AG04450 (cell line): Measurements from ENCODE around the gene MPDZ. TPM values are rescaled to one million over a fixed set of nuclear protein-coding genes. Genes with fewer than 3 reads are reported as not detected.

Source experiments
- CTCF ChIA-PET: fragments of 300-600, 350-600 bp; formaldehyde crosslinking; extraction: SDS; loops from one replicate; lab custom pipeline; 2022; ENCODE audit warnings: antibody characterized with exemption, inconsistent platforms; lab: Charles Lee
- POLR2A ChIA-PET: fragments of 350-600 bp; formaldehyde crosslinking; extraction: SDS; loops from one replicate; lab custom pipeline; 2021; ENCODE audit warnings: antibody characterized with exemption, inconsistent platforms; lab: Yijun Ruan, JAX
- DNase-seq: peaks from one replicate; pipeline ENCODE4 v3.0.0-alpha.2; 2011; ENCODE audit warnings: low read depth, low spot score
- H3K27ac ChIP-seq: one replicate; pipeline ENCODE4 v1.5.1; 2012; ENCODE audit warnings: low read depth, low read length, control low read depth
- H3K27me3 ChIP-seq: one replicate; pipeline ENCODE4 v1.6.0; 2012; ENCODE audit warnings: low read length; ENCODE audit not compliant: control insufficient read depth, insufficient read depth
- H3K4me3 ChIP-seq: 2 replicates; pipeline ENCODE4 v1.5.1; 2011; ENCODE audit warnings: mild to moderate bottlenecking, low read depth, low read length, control low read depth
- H3K9me3 ChIP-seq: 2 replicates; pipeline ENCODE4 v1.5.1; 2012; ENCODE audit warnings: low read length; ENCODE audit not compliant: control insufficient read depth, insufficient read depth
- CTCF ChIP-seq: IDR thresholded peaks from 2 replicates; pipeline ENCODE4 v1.5.1; 2011; ENCODE audit warnings: low read depth, low read length, control low read depth, inconsistent platforms
- polyA plus RNA-seq: library from polyadenylated mRNA; depleted of rRNA; stranded (reverse); fragments of >200 nt; gene quantifications from 2 replicates; pipeline ENCODE4 v1.2.3, GENCODE V29; 2011

The MPDZ gene
- polyA plus RNA-seq, 1 experiment, result 31.6 TPM

GRCh38 chr9:13274886-13275641 lies 4.4 kb downstream of the MPDZ start:
- DNase-seq, result no peak
- no peaks in the 10 kb centered on the region for H3K9me3 ChIP-seq
- POLR2A ChIA-PET, result no interaction called here
- H3K27me3 ChIP-seq, result no peaks in the 10 kb centered on the region
- no peak overlapping the region for H3K4me3 ChIP-seq
- H3K27ac ChIP-seq, result no peak overlapping the region
- no peak for TF ChIP-seq CTCF
- CTCF ChIA-PET, result interaction anchor here (0.6 to 0.9 kb wide), 3 partner anchors 24 to 577 kb away, joined by 3 to 7 read pairs (median 3); no protein-coding TSS in a partner anchor

- no peak for TF ChIP-seq CTCF
- no peak for DNase-seq
- H3K27ac ChIP-seq, result no peak overlapping the region
- H3K9me3 ChIP-seq, result no peaks in the 10 kb centered on the region
- POLR2A ChIA-PET, result no interaction called here
- H3K4me3 ChIP-seq, result no peak overlapping the region
- CTCF ChIA-PET, result interaction anchor here (0.6 kb wide), 1 partner anchor 56 kb away, joined by 3 read pairs; no protein-coding TSS in a partner anchor
- H3K27me3 ChIP-seq, result no peaks in the 10 kb centered on the region
Observed at GRCh38 chr9:13270734-13271133, 8.8 kb downstream of the MPDZ start.

GRCh38 chr9:13269589-13270452 lies 9.7 kb downstream of the MPDZ start:
- Histone ChIP-seq H3K27me3 (no peaks in the 10 kb centered on the region), H3K27ac (no peak overlapping the region), H3K9me3 (no peaks in the 10 kb centered on the region), H3K4me3 (no peak overlapping the region)
- no peak for DNase-seq
- no peak for TF ChIP-seq CTCF
- CTCF ChIA-PET, result no interaction called here
- POLR2A ChIA-PET, result no interaction called here

GRCh38 chr9:13268469-13268868 lies 11.0 kb downstream of the MPDZ start:
- no peak overlapping the region for H3K27ac ChIP-seq
- no peak for TF ChIP-seq CTCF

More at GRCh38 chr9:13268469-13268868, 11.0 kb downstream of the MPDZ start:
- H3K9me3 ChIP-seq, result no peaks in the 10 kb centered on the region
- no peaks in the 10 kb centered on the region for H3K27me3 ChIP-seq
- POLR2A ChIA-PET, result no interaction called here
- DNase-seq, result no peak
- CTCF ChIA-PET, result no interaction called here
- H3K4me3 ChIP-seq, result no peak overlapping the region
